Measurements from ENCODE around the gene CTAGE1. TPM values are rescaled to one million over a fixed set of nuclear protein-coding genes. Genes with fewer than 3 reads are reported as not detected.

CTAGE1 gene
- total and polyA plus RNA-seq, 10 of the 15 experiments (the other 5 are each of a cell fraction or from before 2014, with no cell fraction given): 0.01 TPM; not detected in 9

GRCh38 chr18:22429564-22429963 is 11.8 kb upstream of the CTAGE1 start:
- Histone ChIP-seq H4K20me1 (ENCODE audit: control insufficient read depth, insufficient read depth) (no peaks in the 10 kb centered on the region), H2AFZ (ENCODE audit: control insufficient read depth, low read depth, low read length) (no peak overlapping the region), H3K4me3 (no peak overlapping the region), H3K79me2 (ENCODE audit: control insufficient read depth, insufficient read depth, low read length) (no peaks in the 10 kb centered on the region), H3K4me2 (ENCODE audit: control insufficient read depth, insufficient read depth) (no peak overlapping the region), H3K27me3 (replicated peaks in 1 of 2; ENCODE audit: control insufficient read depth in 2 of 2, insufficient read depth in 2 of 2, low read length in 1 of 2) (no peaks in the 10 kb centered on the region; a peak in 1 of 4 replicates), H3K27ac (ENCODE audit: control insufficient read depth, insufficient read depth) (no peak overlapping the region), H3K4me1 (ENCODE audit: control insufficient read depth, insufficient read depth, low read length) (no peaks in the 10 kb centered on the region), H3K36me3 (ENCODE audit: control insufficient read depth in 2 of 2, insufficient read depth in 2 of 2, low read length in 1 of 2) (no peaks in the 10 kb centered on the region), H3K9me3 (replicated peaks; ENCODE audit: control insufficient read depth, insufficient read depth, low read length) (no peaks in the 10 kb centered on the region), H3K9ac (ENCODE audit: control insufficient read depth, insufficient read depth, low read length) (no peak overlapping the region)
- DNase-seq (ENCODE audit: low read depth, low spot score) (no peak), ATAC-seq (no peak), FAIRE-seq (no peak)
- ChIA-PET CTCF (no interaction called here), POLR2A (no interaction called here), RAD21 (ENCODE audit: unreplicated experiment) (no interaction called here), SMC1A (ENCODE audit: uncharacterized antibody, unreplicated experiment) (no interaction called here)
- no peak for TF ChIP-seq MEF2B (IDR thresholded peaks at IDR 0.05; ENCODE audit: partially characterized antibody, poor library complexity, severe bottlenecking)
- no peak for TF ChIP-seq BCL11A (IDR thresholded peaks at IDR 0.05; ENCODE audit: low read depth, low read length)
- TF ChIP-seq, protein P1, sequence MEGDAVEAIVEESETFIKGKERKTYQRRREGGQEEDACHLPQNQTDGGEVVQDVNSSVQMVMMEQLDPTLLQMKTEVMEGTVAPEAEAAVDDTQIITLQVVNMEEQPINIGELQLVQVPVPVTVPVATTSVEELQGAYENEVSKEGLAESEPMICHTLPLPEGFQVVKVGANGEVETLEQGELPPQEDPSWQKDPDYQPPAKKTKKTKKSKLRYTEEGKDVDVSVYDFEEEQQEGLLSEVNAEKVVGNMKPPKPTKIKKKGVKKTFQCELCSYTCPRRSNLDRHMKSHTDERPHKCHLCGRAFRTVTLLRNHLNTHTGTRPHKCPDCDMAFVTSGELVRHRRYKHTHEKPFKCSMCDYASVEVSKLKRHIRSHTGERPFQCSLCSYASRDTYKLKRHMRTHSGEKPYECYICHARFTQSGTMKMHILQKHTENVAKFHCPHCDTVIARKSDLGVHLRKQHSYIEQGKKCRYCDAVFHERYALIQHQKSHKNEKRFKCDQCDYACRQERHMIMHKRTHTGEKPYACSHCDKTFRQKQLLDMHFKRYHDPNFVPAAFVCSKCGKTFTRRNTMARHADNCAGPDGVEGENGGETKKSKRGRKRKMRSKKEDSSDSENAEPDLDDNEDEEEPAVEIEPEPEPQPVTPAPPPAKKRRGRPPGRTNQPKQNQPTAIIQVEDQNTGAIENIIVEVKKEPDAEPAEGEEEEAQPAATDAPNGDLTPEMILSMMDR (IDR thresholded peaks at IDR 0.05 in 2 of 3, conservative IDR thresholded peaks at IDR 0.05 in 1 of 3; ENCODE audit: control insufficient read depth in 2 of 3, extremely low read depth in 1 of 3, insufficient read depth in 1 of 3, low read depth in 3 of 3, low read length in 3 of 3): no peak
- no peak for TF ChIP-seq SREBF2 (IDR thresholded peaks at IDR 0.05; ENCODE audit: low read length)
- TF ChIP-seq, protein P2, sequence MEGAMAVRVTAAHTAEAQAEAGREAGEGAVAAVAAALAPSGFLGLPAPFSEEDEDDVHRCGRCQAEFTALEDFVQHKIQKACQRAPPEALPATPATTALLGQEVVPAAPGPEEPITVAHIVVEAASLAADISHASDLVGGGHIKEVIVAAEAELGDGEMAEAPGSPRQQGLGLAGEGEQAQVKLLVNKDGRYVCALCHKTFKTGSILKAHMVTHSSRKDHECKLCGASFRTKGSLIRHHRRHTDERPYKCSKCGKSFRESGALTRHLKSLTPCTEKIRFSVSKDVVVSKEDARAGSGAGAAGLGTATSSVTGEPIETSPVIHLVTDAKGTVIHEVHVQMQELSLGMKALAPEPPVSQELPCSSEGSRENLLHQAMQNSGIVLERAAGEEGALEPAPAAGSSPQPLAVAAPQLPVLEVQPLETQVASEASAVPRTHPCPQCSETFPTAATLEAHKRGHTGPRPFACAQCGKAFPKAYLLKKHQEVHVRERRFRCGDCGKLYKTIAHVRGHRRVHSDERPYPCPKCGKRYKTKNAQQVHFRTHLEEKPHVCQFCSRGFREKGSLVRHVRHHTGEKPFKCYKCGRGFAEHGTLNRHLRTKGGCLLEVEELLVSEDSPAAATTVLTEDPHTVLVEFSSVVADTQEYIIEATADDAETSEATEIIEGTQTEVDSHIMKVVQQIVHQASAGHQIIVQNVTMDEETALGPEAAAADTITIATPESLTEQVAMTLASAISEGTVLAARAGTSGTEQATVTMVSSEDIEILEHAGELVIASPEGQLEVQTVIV (IDR thresholded peaks at IDR 0.05; ENCODE audit: borderline replicate concordance, partially characterized antibody): no peak
- TF ChIP-seq IKZF1 (conservative IDR thresholded peaks at IDR 0.05): no peak
- no peak for TF ChIP-seq POLR2A (IDR thresholded peaks at IDR 0.05; ENCODE audit: low read depth, low read length)
- TF ChIP-seq ELK1 (IDR thresholded peaks at IDR 0.05; ENCODE audit: low read depth, low read length): no peak
- TF ChIP-seq STAT3 (IDR thresholded peaks at IDR 0.05; ENCODE audit: low read depth, low read length): no peak
- TF ChIP-seq ZNF207 (IDR thresholded peaks at IDR 0.05; ENCODE audit: borderline replicate concordance): no peak
- no peak for TF ChIP-seq SPI1 (IDR thresholded peaks at IDR 0.05; ENCODE audit: borderline replicate concordance, insufficient read depth, low read depth, low read length)
- TF ChIP-seq, protein P3, sequence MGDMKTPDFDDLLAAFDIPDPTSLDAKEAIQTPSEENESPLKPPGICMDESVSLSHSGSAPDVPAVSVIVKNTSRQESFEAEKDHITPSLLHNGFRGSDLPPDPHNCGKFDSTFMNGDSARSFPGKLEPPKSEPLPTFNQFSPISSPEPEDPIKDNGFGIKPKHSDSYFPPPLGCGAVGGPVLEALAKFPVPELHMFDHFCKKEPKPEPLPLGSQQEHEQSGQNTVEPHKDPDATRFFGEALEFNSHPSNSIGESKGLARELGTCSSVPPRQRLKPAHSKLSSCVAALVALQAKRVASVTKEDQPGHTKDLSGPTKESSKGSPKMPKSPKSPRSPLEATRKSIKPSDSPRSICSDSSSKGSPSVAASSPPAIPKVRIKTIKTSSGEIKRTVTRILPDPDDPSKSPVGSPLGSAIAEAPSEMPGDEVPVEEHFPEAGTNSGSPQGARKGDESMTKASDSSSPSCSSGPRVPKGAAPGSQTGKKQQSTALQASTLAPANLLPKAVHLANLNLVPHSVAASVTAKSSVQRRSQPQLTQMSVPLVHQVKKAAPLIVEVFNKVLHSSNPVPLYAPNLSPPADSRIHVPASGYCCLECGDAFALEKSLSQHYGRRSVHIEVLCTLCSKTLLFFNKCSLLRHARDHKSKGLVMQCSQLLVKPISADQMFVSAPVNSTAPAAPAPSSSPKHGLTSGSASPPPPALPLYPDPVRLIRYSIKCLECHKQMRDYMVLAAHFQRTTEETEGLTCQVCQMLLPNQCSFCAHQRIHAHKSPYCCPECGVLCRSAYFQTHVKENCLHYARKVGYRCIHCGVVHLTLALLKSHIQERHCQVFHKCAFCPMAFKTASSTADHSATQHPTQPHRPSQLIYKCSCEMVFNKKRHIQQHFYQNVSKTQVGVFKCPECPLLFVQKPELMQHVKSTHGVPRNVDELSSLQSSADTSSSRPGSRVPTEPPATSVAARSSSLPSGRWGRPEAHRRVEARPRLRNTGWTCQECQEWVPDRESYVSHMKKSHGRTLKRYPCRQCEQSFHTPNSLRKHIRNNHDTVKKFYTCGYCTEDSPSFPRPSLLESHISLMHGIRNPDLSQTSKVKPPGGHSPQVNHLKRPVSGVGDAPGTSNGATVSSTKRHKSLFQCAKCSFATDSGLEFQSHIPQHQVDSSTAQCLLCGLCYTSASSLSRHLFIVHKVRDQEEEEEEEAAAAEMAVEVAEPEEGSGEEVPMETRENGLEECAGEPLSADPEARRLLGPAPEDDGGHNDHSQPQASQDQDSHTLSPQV (IDR thresholded peaks at IDR 0.05): no peak
- no TSS peak for BruUV-seq (replicated peaks)
- in situ Hi-C loops (cut with MboI): no loop called here
- WGBS (ENCODE audit: insufficient coverage, insufficient replicate concordance, low lambda C conversion rate, missing lambda C conversion rate): 41% methylated on average over 3 of the region's 3 CpGs
- intact Hi-C loops (cut with micrococcal nuclease; ENCODE audit: unreplicated experiment): no loop called here

Data from GM12878 (cell line).